Measurements from ENCODE around the gene KCND3. TPM values are rescaled to one million over a fixed set of nuclear protein-coding genes. Genes with fewer than 3 reads are reported as not detected.
A peak's percentile ranks its signal among the peaks of the same experiment; 100 is the strongest.

Gene KCND3
- total RNA-seq, 2 experiments from 2014 or later: not detected

GRCh38 chr1:112002514-112002913, 13.0 kb upstream of the KCND3 start:
- DNase-seq: no peak
- no peaks in the 10 kb centered on the region for H3K9me3 Mint-ChIP-seq
- peaks cover 23% of the 10 kb centered on the region for H3K27me3 Mint-ChIP-seq
- H3K27ac Mint-ChIP-seq: no peak overlapping the region
- ChIA-PET POLR2A (no interaction called here), CTCF (no interaction called here)
- no peaks in the 10 kb centered on the region for H3K4me1 Mint-ChIP-seq
- H3K36me3 Mint-ChIP-seq (ENCODE audit: low read depth): no peaks in the 10 kb centered on the region
- H3K4me3 Mint-ChIP-seq: no peak overlapping the region

- Mint-ChIP-seq H3K4me1 (no peaks in the 10 kb centered on the region), H3K36me3 (ENCODE audit: low read depth) (no peaks in the 10 kb centered on the region), H3K27me3 (peaks cover 28% of the 10 kb centered on the region), H3K4me3 (no peak overlapping the region), H3K27ac (no peak overlapping the region), H3K9me3 (no peaks in the 10 kb centered on the region)
- ChIA-PET POLR2A (no interaction called here), CTCF (interaction anchor here (1.0 kb wide), 1 partner anchor 43 kb away, joined by 3 read pairs; no protein-coding TSS in a partner anchor)
- DNase-seq: no peak
Observed at GRCh38 chr1:112001436-112001835, 12.0 kb upstream of the KCND3 start.

- Mint-ChIP-seq H3K27ac (no peak overlapping the region), H3K36me3 (ENCODE audit: low read depth) (no peaks in the 10 kb centered on the region), H3K4me3 (no peak overlapping the region), H3K9me3 (no peaks in the 10 kb centered on the region), H3K27me3 (peaks cover 35% of the 10 kb centered on the region), H3K4me1 (no peaks in the 10 kb centered on the region)
- POLR2A ChIA-PET: no interaction called here
- DNase-seq: no peak
- CTCF ChIA-PET: no interaction called here
Observed at GRCh38 chr1:112000048-112000447, 10.6 kb upstream of the KCND3 start.

GRCh38 chr1:111998332-111998731, 8.9 kb upstream of the KCND3 start:
- ChIA-PET CTCF (no interaction called here), POLR2A (no interaction called here)
- Mint-ChIP-seq H3K36me3 (ENCODE audit: low read depth) (no peaks in the 10 kb centered on the region), H3K9me3 (no peaks in the 10 kb centered on the region), H3K4me3 (no peak overlapping the region), H3K27ac (no peak overlapping the region), H3K4me1 (no peaks in the 10 kb centered on the region), H3K27me3 (peaks cover 39% of the 10 kb centered on the region)
- DNase-seq: no peak

GRCh38 chr1:111992476-111992875, 3.0 kb upstream of the KCND3 start:
- H3K27me3 Mint-ChIP-seq: peaks cover 63% of the 10 kb centered on the region
- POLR2A ChIA-PET: no interaction called here
- no peak overlapping the region for H3K27ac Mint-ChIP-seq
- no peak overlapping the region for H3K4me3 Mint-ChIP-seq
- H3K4me1 Mint-ChIP-seq: peaks cover 10% of the 10 kb centered on the region
- no peak for DNase-seq
- H3K9me3 Mint-ChIP-seq: no peaks in the 10 kb centered on the region
- no peaks in the 10 kb centered on the region for H3K36me3 Mint-ChIP-seq (ENCODE audit: low read depth)
- CTCF ChIA-PET: interaction anchor here (1.4 kb wide), 1 partner anchor 11 kb away, joined by 4 read pairs; no protein-coding TSS in a partner anchor

GRCh38 chr1:111990878-111991718, 1.6 kb upstream of the KCND3 start:
- H3K4me3 Mint-ChIP-seq: peak overlapping the region; percentile 3
- H3K4me1 Mint-ChIP-seq: peaks cover 10% of the 10 kb centered on the region
- H3K36me3 Mint-ChIP-seq (ENCODE audit: low read depth): no peaks in the 10 kb centered on the region
- no peaks in the 10 kb centered on the region for H3K9me3 Mint-ChIP-seq
- POLR2A ChIA-PET: no interaction called here
- no peak for DNase-seq
- H3K27ac Mint-ChIP-seq: no peak overlapping the region
- H3K27me3 Mint-ChIP-seq: peaks cover 71% of the 10 kb centered on the region
- CTCF ChIA-PET: interaction anchor here (1.4 kb wide), 1 partner anchor 10 kb away, joined by 4 read pairs; no protein-coding TSS in a partner anchor

- ChIA-PET POLR2A (no interaction called here), CTCF (no interaction called here)
- Mint-ChIP-seq H3K4me3 (peak overlapping the region; percentile 56), H3K27me3 (peaks cover 71% of the 10 kb centered on the region), H3K36me3 (ENCODE audit: low read depth) (no peaks in the 10 kb centered on the region), H3K4me1 (peaks cover 10% of the 10 kb centered on the region), H3K9me3 (no peaks in the 10 kb centered on the region), H3K27ac (no peak overlapping the region)
- DNase-seq: no peak
Observed at GRCh38 chr1:111990026-111990877, 784 bp upstream of the KCND3 start.

GRCh38 chr1:111988743-111989453, 570 bp downstream of the KCND3 start:
- peaks cover 65% of the 10 kb centered on the region for H3K27me3 Mint-ChIP-seq
- no peak overlapping the region for H3K4me3 Mint-ChIP-seq
- H3K27ac Mint-ChIP-seq: no peak overlapping the region
- no peaks in the 10 kb centered on the region for H3K9me3 Mint-ChIP-seq
- POLR2A ChIA-PET: no interaction called here
- CTCF ChIA-PET: no interaction called here
- H3K4me1 Mint-ChIP-seq: peaks cover 10% of the 10 kb centered on the region
- no peaks in the 10 kb centered on the region for H3K36me3 Mint-ChIP-seq (ENCODE audit: low read depth)
- no peak for DNase-seq

GRCh38 chr1:111988377-111988742, 1.1 kb downstream of the KCND3 start:
- H3K27ac Mint-ChIP-seq: no peak overlapping the region
- no peaks in the 10 kb centered on the region for H3K9me3 Mint-ChIP-seq
- H3K27me3 Mint-ChIP-seq: peaks cover 65% of the 10 kb centered on the region
- no peak overlapping the region for H3K4me3 Mint-ChIP-seq
- ChIA-PET POLR2A (no interaction called here), CTCF (no interaction called here)
- DNase-seq: no peak
- H3K4me1 Mint-ChIP-seq: peaks cover 10% of the 10 kb centered on the region
- no peaks in the 10 kb centered on the region for H3K36me3 Mint-ChIP-seq (ENCODE audit: low read depth)

GRCh38 chr1:111987502-111987901, 2.0 kb downstream of the KCND3 start:
- CTCF ChIA-PET: interaction anchor here (1.2 kb wide), 1 partner anchor 11 kb away, joined by 3 read pairs; no protein-coding TSS in a partner anchor
- no peak for DNase-seq
- Mint-ChIP-seq H3K27ac (no peak overlapping the region), H3K36me3 (ENCODE audit: low read depth) (no peaks in the 10 kb centered on the region), H3K9me3 (no peaks in the 10 kb centered on the region), H3K27me3 (peaks cover 58% of the 10 kb centered on the region), H3K4me3 (no peak overlapping the region), H3K4me1 (peaks cover 10% of the 10 kb centered on the region)
- POLR2A ChIA-PET: interaction anchor here (0.6 kb wide), 1 partner anchor 21 kb away, joined by 7 read pairs; no protein-coding TSS in a partner anchor

- peaks cover 27% of the 10 kb centered on the region for H3K27me3 Mint-ChIP-seq
- DNase-seq: no peak
- no peak overlapping the region for H3K27ac Mint-ChIP-seq
- peaks cover 2% of the 10 kb centered on the region for H3K4me1 Mint-ChIP-seq
- ChIA-PET CTCF (no interaction called here), POLR2A (no interaction called here)
- H3K4me3 Mint-ChIP-seq: no peak overlapping the region
- H3K36me3 Mint-ChIP-seq (ENCODE audit: low read depth): no peaks in the 10 kb centered on the region
- H3K9me3 Mint-ChIP-seq: no peaks in the 10 kb centered on the region
Observed at GRCh38 chr1:111983500-111983899, 6.0 kb downstream of the KCND3 start.

GRCh38 chr1:111982428-111982827, 7.0 kb downstream of the KCND3 start:
- CTCF ChIA-PET: interaction anchor here (0.7 kb wide), 1 partner anchor 11 kb away, joined by 4 read pairs; no protein-coding TSS in a partner anchor
- POLR2A ChIA-PET: no interaction called here
- no peak overlapping the region for H3K27ac Mint-ChIP-seq
- no peaks in the 10 kb centered on the region for H3K9me3 Mint-ChIP-seq
- H3K27me3 Mint-ChIP-seq: peaks cover 21% of the 10 kb centered on the region
- H3K4me3 Mint-ChIP-seq: no peak overlapping the region
- no peaks in the 10 kb centered on the region for H3K4me1 Mint-ChIP-seq
- DNase-seq: no peak
- no peaks in the 10 kb centered on the region for H3K36me3 Mint-ChIP-seq (ENCODE audit: low read depth)

GRCh38 chr1:111981871-111982270, 7.6 kb downstream of the KCND3 start:
- peaks cover 17% of the 10 kb centered on the region for H3K27me3 Mint-ChIP-seq
- H3K4me3 Mint-ChIP-seq: no peak overlapping the region
- no peak for DNase-seq
- CTCF ChIA-PET: interaction anchor here (1.0 kb wide), 1 partner anchor 10 kb away, joined by 4 read pairs; no protein-coding TSS in a partner anchor
- H3K27ac Mint-ChIP-seq: no peak overlapping the region
- no peaks in the 10 kb centered on the region for H3K36me3 Mint-ChIP-seq (ENCODE audit: low read depth)
- H3K9me3 Mint-ChIP-seq: no peaks in the 10 kb centered on the region
- POLR2A ChIA-PET: no interaction called here
- no peaks in the 10 kb centered on the region for H3K4me1 Mint-ChIP-seq
